ENCODE results near the gene IL15RA. TPM values are rescaled to one million over a fixed set of nuclear protein-coding genes. Genes with fewer than 3 reads are reported as not detected.

The IL15RA gene
- total RNA-seq, 2 experiments from 2014 or later = 23.5 to 25.1 TPM

- no peak overlapping the region for H3K4me3 Mint-ChIP-seq
- intact Hi-C loops (cut with micrococcal nuclease) = no loop called here
- no peaks in the 10 kb centered on the region for H3K9me3 Mint-ChIP-seq
- TF ChIP-seq CTCF (IDR thresholded peaks at IDR 0.05) = no peak
- POLR2A ChIA-PET = no interaction called here
- H3K27ac Mint-ChIP-seq = no peak overlapping the region
- DNase-seq = no peak
- CTCF ChIA-PET = interaction anchor here (1.2 kb wide), 1 partner anchor 72 kb away, joined by 3 read pairs; no protein-coding TSS in a partner anchor
- H3K36me3 Mint-ChIP-seq (ENCODE audit: low read depth) = peaks cover 13% of the 10 kb centered on the region
- no peak for ATAC-seq
- H3K4me1 Mint-ChIP-seq (ENCODE audit: low read depth) = peaks cover 4% of the 10 kb centered on the region
- H3K27me3 Mint-ChIP-seq = no peaks in the 10 kb centered on the region
Measured at GRCh38 chr10:5942001-5942400, 35.3 kb downstream of the IL15RA start.

GRCh38 chr10:5941579-5941978, 35.8 kb downstream of the IL15RA start:
- Mint-ChIP-seq H3K27ac (no peak overlapping the region), H3K4me1 (ENCODE audit: low read depth) (peaks cover 4% of the 10 kb centered on the region), H3K9me3 (no peaks in the 10 kb centered on the region), H3K4me3 (no peak overlapping the region), H3K27me3 (no peaks in the 10 kb centered on the region), H3K36me3 (ENCODE audit: low read depth) (peaks cover 14% of the 10 kb centered on the region)
- CTCF ChIA-PET = interaction anchor here (1.2 kb wide), 1 partner anchor 72 kb away, joined by 3 read pairs; no protein-coding TSS in a partner anchor
- no peak for DNase-seq
- ATAC-seq = no peak
- POLR2A ChIA-PET = no interaction called here
- no peak for TF ChIP-seq CTCF (IDR thresholded peaks at IDR 0.05)
- intact Hi-C loops (cut with micrococcal nuclease) = no loop called here

- peaks cover 17% of the 10 kb centered on the region for H3K36me3 Mint-ChIP-seq (ENCODE audit: low read depth)
- CTCF ChIA-PET = no interaction called here
- H3K4me3 Mint-ChIP-seq = no peak overlapping the region
- no peaks in the 10 kb centered on the region for H3K27me3 Mint-ChIP-seq
- H3K27ac Mint-ChIP-seq = no peak overlapping the region
- TF ChIP-seq CTCF (IDR thresholded peaks at IDR 0.05) = no peak
- H3K9me3 Mint-ChIP-seq = no peaks in the 10 kb centered on the region
- intact Hi-C loops (cut with micrococcal nuclease) = no loop called here
- DNase-seq (no peak), ATAC-seq (no peak)
- H3K4me1 Mint-ChIP-seq (ENCODE audit: low read depth) = peaks cover under 1% of the 10 kb centered on the region
- POLR2A ChIA-PET = no interaction called here
Measured at GRCh38 chr10:5940807-5941218, 36.5 kb downstream of the IL15RA start.

DNA sequence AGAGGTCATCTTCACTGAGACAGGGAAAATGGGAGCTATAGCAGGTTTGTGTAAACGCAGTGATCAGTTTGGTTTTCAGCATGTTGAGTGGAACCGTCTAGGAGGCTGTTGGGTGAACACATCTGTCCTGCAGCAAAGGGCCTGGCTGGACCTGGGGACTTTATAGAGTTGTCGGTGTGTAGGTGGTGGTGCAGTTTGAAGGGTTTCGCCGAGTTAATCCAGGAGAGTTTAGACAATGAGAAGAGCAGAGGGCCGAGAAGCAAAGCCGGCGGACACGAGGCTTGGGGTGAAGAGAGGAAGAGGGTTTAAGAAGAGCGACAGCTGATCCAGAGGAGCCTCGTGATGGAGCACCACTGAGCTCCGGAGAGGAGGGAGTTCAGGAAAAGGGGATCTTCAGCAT, 39.1 kb downstream of the IL15RA start:
- H3K27ac Mint-ChIP-seq = no peak overlapping the region
- no peaks in the 10 kb centered on the region for H3K4me1 Mint-ChIP-seq (ENCODE audit: low read depth)
- H3K4me3 Mint-ChIP-seq = no peak overlapping the region
- DNase-seq (no peak), ATAC-seq (no peak)
- ChIA-PET POLR2A (interaction anchor here (0.8 kb wide), 1 partner anchor 33 kb away, joined by 3 read pairs; no protein-coding TSS in a partner anchor), CTCF (no interaction called here)
- no peaks in the 10 kb centered on the region for H3K9me3 Mint-ChIP-seq
- peaks cover 18% of the 10 kb centered on the region for H3K36me3 Mint-ChIP-seq (ENCODE audit: low read depth)
- no peaks in the 10 kb centered on the region for H3K27me3 Mint-ChIP-seq
- TF ChIP-seq CTCF (IDR thresholded peaks at IDR 0.05) = no peak
- intact Hi-C loops (cut with micrococcal nuclease) = no loop called here

GRCh38 chr10:5937016-5937415, 40.3 kb downstream of the IL15RA start:
- DNase-seq (no peak), ATAC-seq (no peak)
- ChIA-PET CTCF (no interaction called here), POLR2A (interaction anchor here (1.0 kb wide), 1 partner anchor 9 kb away, joined by 3 read pairs; no protein-coding TSS in a partner anchor)
- peaks cover 18% of the 10 kb centered on the region for H3K36me3 Mint-ChIP-seq (ENCODE audit: low read depth)
- no peak for TF ChIP-seq CTCF (IDR thresholded peaks at IDR 0.05)
- intact Hi-C loops (cut with micrococcal nuclease) = no loop called here
- H3K4me3 Mint-ChIP-seq = no peak overlapping the region
- no peaks in the 10 kb centered on the region for H3K4me1 Mint-ChIP-seq (ENCODE audit: low read depth)
- H3K27me3 Mint-ChIP-seq = no peaks in the 10 kb centered on the region
- no peaks in the 10 kb centered on the region for H3K9me3 Mint-ChIP-seq
- H3K27ac Mint-ChIP-seq = no peak overlapping the region
